IPS-20b (cell line): Measurements from ENCODE around the gene ZNF256.

Experiments used
- H3K27ac ChIP-seq: one replicate; pipeline ENCODE4 v1.5.1; 2013; ENCODE audit warnings: low read length
- H3K27me3 ChIP-seq: 2 replicates; pipeline ENCODE4 v1.6.1; 2013; ENCODE audit warnings: mild to moderate bottlenecking, low read length, inconsistent platforms; ENCODE audit not compliant: insufficient read depth
- H3K36me3 ChIP-seq: 2 replicates; pipeline ENCODE4 v1.6.1; 2013; ENCODE audit warnings: low read depth, mild to moderate bottlenecking, inconsistent platforms, low read length, moderate library complexity; ENCODE audit not compliant: insufficient read depth
- H3K4me1 ChIP-seq: 2 replicates; pipeline ENCODE4 v1.6.1; 2013; ENCODE audit warnings: mild to moderate bottlenecking, control low read depth, inconsistent platforms, low read length, moderate library complexity; ENCODE audit not compliant: insufficient read depth
- H3K4me3 ChIP-seq: 2 replicates; pipeline ENCODE4 v1.5.1; 2013; ENCODE audit warnings: mild to moderate bottlenecking, low read length, inconsistent platforms
- H3K9ac ChIP-seq: 2 replicates; pipeline ENCODE4 v1.6.1; 2013; ENCODE audit warnings: low read depth, mild to moderate bottlenecking, inconsistent platforms, low read length, moderate library complexity
- H3K9me3 ChIP-seq: 2 replicates; pipeline ENCODE4 v1.6.1; 2013; ENCODE audit warnings: mild to moderate bottlenecking, low read depth, low read length, inconsistent platforms; ENCODE audit not compliant: insufficient read depth

Gene ZNF256

DNA sequence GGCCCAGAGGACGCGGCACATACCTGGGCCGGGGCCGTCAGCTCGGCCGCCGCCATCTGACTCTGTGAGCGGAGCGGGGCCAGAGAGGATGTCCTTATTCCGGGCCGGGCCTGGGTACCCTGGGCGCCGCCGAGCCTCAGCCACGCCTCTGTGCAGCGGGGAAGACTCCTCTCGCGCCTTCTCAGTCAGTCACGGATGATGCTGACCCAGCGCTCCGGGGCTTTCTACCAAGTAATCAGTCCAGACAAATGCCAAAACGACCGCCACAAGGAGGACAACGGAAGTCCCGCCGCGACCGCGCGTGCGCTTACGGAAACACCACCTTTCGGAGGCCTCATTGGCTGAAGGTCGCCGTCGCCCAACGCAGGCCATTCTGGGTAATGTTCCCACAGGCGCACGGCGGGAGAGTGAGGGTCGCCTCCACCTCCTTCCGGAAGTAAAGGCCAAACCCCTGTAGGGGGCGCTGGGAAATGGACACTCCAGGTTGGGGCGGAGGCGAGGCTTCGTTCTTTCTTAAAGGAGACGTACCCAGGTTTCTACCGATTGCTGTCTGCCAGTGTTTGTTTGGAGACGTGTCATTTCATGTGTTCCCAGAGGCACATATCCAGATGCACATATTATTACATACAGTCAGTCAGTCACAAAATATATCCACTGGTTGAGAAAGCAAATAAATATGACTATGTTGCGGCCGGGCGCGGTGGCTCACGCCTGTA lies at the start of gene ZNF256:
Gene ZNF256, minus strand, starts transcription at position 288 of the 716 bp plus-strand sequence. Its CDS starts 232 bp downstream, at position 56.
- Histone ChIP-seq H3K9ac (peak within 1 kb of the TSS; percentile 82), H3K36me3 (peaks cover 14% of the 10 kb centered on the region), H3K27ac (peak within 1 kb of the TSS; percentile 37), H3K9me3 (peaks cover 36% of the 10 kb centered on the region), H3K4me1 (peaks cover 5% of the 10 kb centered on the region), H3K27me3 (no peaks in the 10 kb centered on the region), H3K4me3 (peak within 1 kb of the TSS; percentile 88)

DNA sequence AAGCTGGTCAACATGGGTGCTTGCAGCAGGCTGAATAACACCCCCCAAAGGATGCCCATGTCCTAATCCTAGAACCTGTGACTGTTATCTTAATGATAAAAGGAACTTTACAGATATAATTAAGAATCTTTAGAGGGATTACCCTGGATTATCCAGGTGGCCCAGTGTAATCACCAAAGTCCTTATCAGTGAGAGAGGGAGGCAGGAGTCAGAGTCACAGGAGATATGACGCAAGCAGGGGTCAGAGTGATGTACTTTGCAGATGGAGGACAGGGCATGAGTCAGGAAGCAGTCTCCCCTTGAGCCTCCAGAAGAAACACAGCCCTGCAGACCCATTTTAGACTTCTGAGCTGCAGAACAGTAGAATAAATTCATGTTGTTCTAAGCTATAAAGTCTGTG lies 45.3 kb upstream of the ZNF256 start:
- no peak overlapping the region for H3K27ac ChIP-seq
- H3K36me3 ChIP-seq = peaks cover 57% of the 10 kb centered on the region
- no peaks in the 10 kb centered on the region for H3K4me1 ChIP-seq
- H3K27me3 ChIP-seq = no peaks in the 10 kb centered on the region
- H3K9me3 ChIP-seq = peaks cover 74% of the 10 kb centered on the region
- H3K4me3 ChIP-seq = no peak overlapping the region
- H3K9ac ChIP-seq = no peak overlapping the region

DNA sequence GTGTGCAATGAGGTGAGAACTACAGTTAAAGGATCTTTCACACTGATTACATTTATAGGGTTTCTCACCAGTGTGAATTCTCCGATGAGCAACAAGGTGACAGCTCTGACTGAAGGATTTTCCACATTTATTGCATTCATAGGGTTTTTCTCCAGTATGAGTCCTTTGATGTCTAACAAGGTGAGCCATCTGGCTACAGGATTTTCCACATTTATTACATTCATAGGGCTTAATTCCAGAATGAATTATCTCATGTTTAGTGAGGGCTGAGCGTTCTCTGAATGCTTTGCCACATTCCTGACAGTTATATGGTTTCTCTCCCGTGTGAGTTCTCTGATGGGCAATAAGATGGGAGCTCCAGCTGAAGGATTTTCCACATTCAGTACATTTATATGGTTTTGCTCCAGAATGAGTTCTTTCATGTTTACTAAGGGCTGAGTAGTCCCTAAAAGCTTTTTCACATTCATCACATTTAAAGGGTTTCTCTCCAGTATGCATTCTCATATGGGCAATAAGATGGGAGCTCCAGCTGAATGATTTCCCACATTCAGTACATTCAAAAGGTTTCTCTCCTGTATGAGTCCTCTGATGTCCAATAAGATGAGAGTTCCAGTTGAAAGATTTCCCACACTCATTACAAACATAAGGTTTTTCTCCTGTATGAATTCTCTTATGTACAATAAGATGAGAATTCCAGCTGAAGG lies 31.2 kb upstream of the ZNF256 start:
- H3K4me1 ChIP-seq = no peaks in the 10 kb centered on the region
- H3K27ac ChIP-seq = no peak overlapping the region
- H3K4me3 ChIP-seq = 0 out of 2 replicates have a peak overlapping the region, but pooled peaks have one; percentile 34
- no peaks in the 10 kb centered on the region for H3K27me3 ChIP-seq
- peaks cover 61% of the 10 kb centered on the region for H3K36me3 ChIP-seq
- H3K9me3 ChIP-seq = peaks cover 100% of the 10 kb centered on the region
- H3K9ac ChIP-seq = no peak overlapping the region

GRCh38 chr19:57974434-57974833 lies 26.9 kb upstream of the ZNF256 start, which contains the start of gene C19orf18:
TSS of gene C19orf18 (minus strand) at chr19:57974534. CDS start at chr19:57974432, 102 bp downstream.
- H3K4me1 ChIP-seq = no peaks in the 10 kb centered on the region
- H3K9ac ChIP-seq = no peak within 1 kb of the TSS
- H3K27me3 ChIP-seq = no peaks in the 10 kb centered on the region
- no peak within 1 kb of the TSS for H3K27ac ChIP-seq
- H3K36me3 ChIP-seq = peaks cover 19% of the 10 kb centered on the region
- peaks cover 93% of the 10 kb centered on the region for H3K9me3 ChIP-seq
- H3K4me3 ChIP-seq = no peak within 1 kb of the TSS

- Histone ChIP-seq H3K27me3 (no peaks in the 10 kb centered on the region), H3K9ac (no peak overlapping the region), H3K4me3 (no peak overlapping the region; the same call in 1 of the 2 replicates), H3K36me3 (no peaks in the 10 kb centered on the region), H3K4me1 (no peaks in the 10 kb centered on the region), H3K9me3 (peaks cover 64% of the 10 kb centered on the region), H3K27ac (no peak overlapping the region)
These were observed 17.3 kb upstream of the ZNF256 start for GRCh38 chr19:57964761-57965160.

DNA sequence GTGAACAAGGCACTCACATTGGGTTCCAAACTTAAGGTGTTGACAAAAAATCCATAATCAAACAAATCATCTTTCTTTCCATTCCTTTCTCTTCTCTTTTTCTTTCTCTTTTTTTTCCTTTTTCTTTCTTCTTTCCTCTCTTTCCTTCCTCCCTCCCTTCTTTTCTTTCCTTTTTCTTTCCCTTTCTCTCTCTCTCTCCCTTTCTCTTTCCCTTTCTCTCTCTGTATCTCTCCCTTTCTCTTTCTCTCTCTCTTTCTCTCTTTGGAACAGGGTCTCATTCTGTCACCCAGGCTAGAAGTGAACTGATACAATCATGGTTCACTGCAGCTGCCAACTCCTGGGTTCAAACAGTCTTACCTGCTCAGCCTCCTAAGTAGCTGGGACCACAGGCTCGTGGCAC lies 14.3 kb upstream of the ZNF256 start:
- no peak overlapping the region for H3K9ac ChIP-seq
- no peaks in the 10 kb centered on the region for H3K4me1 ChIP-seq
- no peak overlapping the region for H3K27ac ChIP-seq
- H3K4me3 ChIP-seq = no peak overlapping the region
- H3K9me3 ChIP-seq = peaks cover 53% of the 10 kb centered on the region
- H3K36me3 ChIP-seq = no peaks in the 10 kb centered on the region
- no peaks in the 10 kb centered on the region for H3K27me3 ChIP-seq

- H3K27ac ChIP-seq = no peak overlapping the region
- no peak overlapping the region for H3K9ac ChIP-seq
- H3K4me1 ChIP-seq = no peaks in the 10 kb centered on the region
- no peaks in the 10 kb centered on the region for H3K27me3 ChIP-seq
- no peak overlapping the region for H3K4me3 ChIP-seq
- H3K9me3 ChIP-seq = peaks cover 68% of the 10 kb centered on the region
- H3K36me3 ChIP-seq = no peaks in the 10 kb centered on the region
These were observed 7.5 kb upstream of the ZNF256 start for GRCh38 chr19:57954996-57955395.

- H3K27me3 ChIP-seq = no peaks in the 10 kb centered on the region
- H3K27ac ChIP-seq = no peak overlapping the region
- H3K9me3 ChIP-seq = peaks cover 51% of the 10 kb centered on the region
- no peak overlapping the region for H3K4me3 ChIP-seq
- H3K36me3 ChIP-seq = no peaks in the 10 kb centered on the region
- H3K9ac ChIP-seq = no peak overlapping the region
- peaks cover 5% of the 10 kb centered on the region for H3K4me1 ChIP-seq
These were observed 2.2 kb upstream of the ZNF256 start for GRCh38 chr19:57949702-57950101.

DNA sequence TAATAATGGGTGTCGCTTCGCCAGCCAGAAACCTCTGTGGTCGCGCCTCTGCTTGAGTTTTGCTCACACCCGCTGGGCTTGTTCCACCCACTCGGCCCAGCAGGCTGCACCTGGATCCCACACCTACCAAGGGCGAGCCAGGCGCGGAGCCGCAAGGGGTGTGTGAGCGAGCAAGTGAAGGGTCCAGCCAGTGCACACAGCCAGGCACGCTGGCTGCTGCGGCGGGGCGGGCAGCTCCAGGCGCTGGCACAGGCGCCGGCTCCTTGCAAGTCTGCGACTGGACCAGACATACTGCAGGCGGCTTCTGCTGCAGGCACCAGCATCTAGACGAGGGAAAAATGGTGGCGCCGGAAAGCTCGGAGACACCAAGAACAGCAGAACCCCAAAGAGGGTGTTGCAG lies 1.8 kb upstream of the ZNF256 start:
- peaks cover 47% of the 10 kb centered on the region for H3K9me3 ChIP-seq
- no peak overlapping the region for H3K4me3 ChIP-seq
- H3K4me1 ChIP-seq = peaks cover 5% of the 10 kb centered on the region
- H3K9ac ChIP-seq = no peak overlapping the region
- H3K27ac ChIP-seq = no peak overlapping the region
- no peaks in the 10 kb centered on the region for H3K27me3 ChIP-seq
- H3K36me3 ChIP-seq = no peaks in the 10 kb centered on the region

DNA sequence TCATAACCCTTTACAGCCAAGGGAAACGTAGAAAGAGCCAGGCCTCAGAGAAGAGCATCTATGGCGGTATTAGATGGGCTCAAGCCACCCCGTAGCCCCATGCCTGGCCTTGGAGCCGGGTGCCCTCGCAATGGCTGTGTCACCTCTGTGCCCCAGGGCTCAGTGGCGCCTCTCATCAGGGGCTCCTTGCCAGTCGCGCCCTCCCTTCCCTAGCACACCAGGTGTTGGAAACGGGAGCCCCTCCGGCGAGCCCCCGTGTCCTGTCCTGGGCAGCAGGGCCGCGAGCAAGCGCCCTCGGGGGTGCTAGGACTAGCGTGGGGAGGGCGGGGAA lies 453 bp downstream of the ZNF256 start:
- Histone ChIP-seq H3K9ac (peak overlapping the region; percentile 82), H3K4me3 (peak overlapping the region; percentile 88), H3K9me3 (peaks cover 37% of the 10 kb centered on the region), H3K4me1 (peaks cover 5% of the 10 kb centered on the region), H3K27me3 (no peaks in the 10 kb centered on the region), H3K27ac (peak overlapping the region; percentile 37), H3K36me3 (peaks cover 20% of the 10 kb centered on the region)

DNA sequence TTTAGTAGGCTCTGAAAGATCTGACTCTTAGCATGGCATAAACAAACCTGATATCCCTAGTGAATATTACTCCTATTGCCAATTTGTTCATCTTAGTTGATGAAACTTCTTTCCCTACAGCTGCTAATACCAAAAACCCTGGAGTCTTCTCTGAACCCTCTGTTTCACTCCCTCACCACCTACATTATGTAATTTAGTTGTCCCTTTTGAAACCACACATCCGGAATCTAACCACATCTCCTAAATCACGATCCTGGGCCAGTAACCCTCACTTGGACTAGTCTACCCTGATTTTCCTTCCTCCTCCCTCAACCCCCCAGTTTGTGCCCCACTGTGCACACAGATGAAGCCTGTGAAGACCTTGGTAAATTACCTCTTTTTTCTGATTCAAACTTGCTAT lies 1.2 kb downstream of the ZNF256 start:
- Histone ChIP-seq H3K27ac (no peak overlapping the region), H3K4me1 (peaks cover 5% of the 10 kb centered on the region), H3K36me3 (peaks cover 27% of the 10 kb centered on the region), H3K9me3 (peaks cover 37% of the 10 kb centered on the region), H3K27me3 (no peaks in the 10 kb centered on the region), H3K4me3 (peak overlapping the region; percentile 88), H3K9ac (peak overlapping the region; percentile 82; the same call in 1 of the 2 replicates)

DNA sequence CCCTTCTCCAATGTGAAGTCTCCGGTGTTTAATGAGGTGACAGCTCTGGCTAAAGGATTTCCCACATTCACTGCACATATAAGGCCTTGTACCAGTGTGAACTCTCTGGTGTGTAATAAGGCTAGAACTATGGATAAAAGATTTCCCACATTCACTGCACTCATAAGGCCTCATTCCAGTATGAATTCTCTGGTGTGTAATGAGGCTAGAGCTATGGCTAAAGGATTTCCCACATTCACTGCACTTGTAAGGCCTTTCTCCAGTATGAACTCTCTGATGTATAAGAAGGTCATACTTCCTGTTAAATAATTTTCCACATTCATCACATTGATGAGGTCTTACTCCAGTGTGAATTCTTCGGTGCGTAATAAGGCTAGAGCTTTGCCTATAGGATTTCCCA lies 5.9 kb downstream of the ZNF256 start:
- Histone ChIP-seq H3K27me3 (no peaks in the 10 kb centered on the region), H3K9me3 (peaks cover 15% of the 10 kb centered on the region), H3K36me3 (peaks cover 34% of the 10 kb centered on the region), H3K4me3 (no peak overlapping the region), H3K27ac (no peak overlapping the region), H3K9ac (no peak overlapping the region), H3K4me1 (peaks cover 4% of the 10 kb centered on the region)
